HG02623 (cell line): ENCODE data around the gene MLANA.
A peak's percentile ranks its signal among the peaks of the same experiment; 100 is the strongest.
"Not testable (repeated sequence)": the region's sequence is repeated elsewhere in the genome, so short reads cannot be mapped to it uniquely, and the experiment has no call there.

Experiments
- ATAC-seq: cut with Tn5 transposase; IDR thresholded peaks from one replicate; pipeline ENCODE4 v1.9.1; 2021; ENCODE audit warnings: moderate library complexity; ENCODE audit not compliant: unreplicated experiment

Gene MLANA

GRCh38 chr9:5869315-5870019 is 21.2 kb upstream of the MLANA start:
- ATAC-seq = no peak

- no peak for ATAC-seq
These were observed 20.7 kb upstream of the MLANA start for GRCh38 chr9:5870020-5870339.

GRCh38 chr9:5870691-5871090 is 20.0 kb upstream of the MLANA start:
- no peak for ATAC-seq

GRCh38 chr9:5871785-5872184 is 18.9 kb upstream of the MLANA start:
- no peak for ATAC-seq

GRCh38 chr9:5872511-5872910 is 18.2 kb upstream of the MLANA start:
- ATAC-seq = no peak

- no peak for ATAC-seq
These were observed 17.2 kb upstream of the MLANA start for GRCh38 chr9:5873439-5873838.

GRCh38 chr9:5874048-5874447 is 16.6 kb upstream of the MLANA start:
- no peak for ATAC-seq

- ATAC-seq = no peak
These were observed 14.7 kb upstream of the MLANA start for GRCh38 chr9:5876026-5876425.

- ATAC-seq = no peak
These were observed 14.0 kb upstream of the MLANA start for GRCh38 chr9:5876711-5877110.

- no peak for ATAC-seq
These were observed 11.1 kb upstream of the MLANA start for GRCh38 chr9:5879419-5880181.

- not testable (repeated sequence) for ATAC-seq
These were observed 8.3 kb upstream of the MLANA start for GRCh38 chr9:5882244-5883012.

GRCh38 chr9:5884191-5884590 is 6.5 kb upstream of the MLANA start:
- no peak for ATAC-seq

- ATAC-seq = peak; percentile 95
These were observed 4.4 kb upstream of the MLANA start for GRCh38 chr9:5886114-5886939.

- ATAC-seq = no peak
These were observed 1.9 kb downstream of the MLANA start for GRCh38 chr9:5892456-5893133.

GRCh38 chr9:5893134-5893505 is 2.4 kb downstream of the MLANA start:
- no peak for ATAC-seq

- ATAC-seq = no peak
These were observed 3.0 kb downstream of the MLANA start for GRCh38 chr9:5893591-5894236.

GRCh38 chr9:5894237-5894959 is 3.7 kb downstream of the MLANA start:
- ATAC-seq = no peak

GRCh38 chr9:5895782-5896181 is 5.1 kb downstream of the MLANA start:
- ATAC-seq = no peak

GRCh38 chr9:5896863-5897262 is 6.2 kb downstream of the MLANA start:
- no peak for ATAC-seq
